IMR-90 (cell line): ENCODE measurements around the gene HRH3.

Experiments
- BHLHE40 ChIP-seq: fragments of 150-350 bp; IDR thresholded peaks from 2 replicates; pipeline ENCODE4 v1.6.1; 2016; ENCODE audit warnings: mild to moderate bottlenecking, low read depth, low read length
- CEBPB ChIP-seq: IDR thresholded peaks from 2 replicates; pipeline ENCODE4 v1.6.1; 2012; ENCODE audit warnings: low read depth, low read length, improper control_type of control experiment
- CHD1 ChIP-seq: IDR thresholded peaks from 2 replicates; pipeline ENCODE4 v1.6.1; 2012; ENCODE audit warnings: low read depth, low read length, improper control_type of control experiment
- FOS ChIP-seq: fragments of 150-350 bp; IDR thresholded peaks from 2 replicates; pipeline ENCODE4 v1.6.1; 2016; ENCODE audit warnings: low read depth, low read length
- MAFK ChIP-seq: IDR thresholded peaks from 2 replicates; pipeline ENCODE4 v1.6.1; 2012; ENCODE audit warnings: low read depth, low read length, improper control_type of control experiment
- NFE2L2 ChIP-seq: fragments of 150-350 bp; IDR thresholded peaks from 2 replicates; pipeline ENCODE4 v1.6.1; 2016; ENCODE audit warnings: low read depth, mild to moderate bottlenecking, low read length
- POLR2A ChIP-seq: IDR thresholded peaks from 2 replicates; pipeline ENCODE4 v1.6.1; 2012; ENCODE audit warnings: mild to moderate bottlenecking, low read depth, low read length
- RAD21 ChIP-seq: IDR thresholded peaks from 2 replicates; pipeline ENCODE4 v1.6.1; 2012; ENCODE audit warnings: low read length, improper control_type of control experiment
- RFX5 ChIP-seq: IDR thresholded peaks from 2 replicates; pipeline ENCODE4 v1.8.0; 2012; ENCODE audit warnings: low read depth, mild to moderate bottlenecking, low read length, moderate library complexity
- SMC3 ChIP-seq: fragments of 150-350 bp; IDR thresholded peaks from 2 replicates; pipeline ENCODE4 v1.6.1; 2016; ENCODE audit warnings: low read depth, mild to moderate bottlenecking, antibody characterized with exemption, low read length, moderate library complexity
- USF2 ChIP-seq: fragments of 150-350 bp; IDR thresholded peaks from 2 replicates; pipeline ENCODE4 v1.6.1; 2017; ENCODE audit warnings: mild to moderate bottlenecking, antibody characterized with exemption, low read length, low read depth
- TF ChIP-seq, protein P1 (sequence below): conservative IDR thresholded peaks from 2 replicates; pipeline ENCODE4 v1.5.1; 2012; ENCODE audit warnings: mild to moderate bottlenecking, low read depth, low read length, improper control_type of control experiment
- TF ChIP-seq, protein P2 (sequence below): fragments of 150-350 bp; IDR thresholded peaks from 2 replicates; pipeline ENCODE4 v1.6.1; 2016; ENCODE audit warnings: low read depth, mild to moderate bottlenecking, low read length, moderate library complexity, borderline replicate concordance

- TF ChIP-seq, protein P1, sequence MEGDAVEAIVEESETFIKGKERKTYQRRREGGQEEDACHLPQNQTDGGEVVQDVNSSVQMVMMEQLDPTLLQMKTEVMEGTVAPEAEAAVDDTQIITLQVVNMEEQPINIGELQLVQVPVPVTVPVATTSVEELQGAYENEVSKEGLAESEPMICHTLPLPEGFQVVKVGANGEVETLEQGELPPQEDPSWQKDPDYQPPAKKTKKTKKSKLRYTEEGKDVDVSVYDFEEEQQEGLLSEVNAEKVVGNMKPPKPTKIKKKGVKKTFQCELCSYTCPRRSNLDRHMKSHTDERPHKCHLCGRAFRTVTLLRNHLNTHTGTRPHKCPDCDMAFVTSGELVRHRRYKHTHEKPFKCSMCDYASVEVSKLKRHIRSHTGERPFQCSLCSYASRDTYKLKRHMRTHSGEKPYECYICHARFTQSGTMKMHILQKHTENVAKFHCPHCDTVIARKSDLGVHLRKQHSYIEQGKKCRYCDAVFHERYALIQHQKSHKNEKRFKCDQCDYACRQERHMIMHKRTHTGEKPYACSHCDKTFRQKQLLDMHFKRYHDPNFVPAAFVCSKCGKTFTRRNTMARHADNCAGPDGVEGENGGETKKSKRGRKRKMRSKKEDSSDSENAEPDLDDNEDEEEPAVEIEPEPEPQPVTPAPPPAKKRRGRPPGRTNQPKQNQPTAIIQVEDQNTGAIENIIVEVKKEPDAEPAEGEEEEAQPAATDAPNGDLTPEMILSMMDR = no peak
- TF ChIP-seq POLR2A = no peak
- no peak for TF ChIP-seq USF2
- no peak for TF ChIP-seq SMC3
- TF ChIP-seq MAFK = no peak
- TF ChIP-seq RAD21 = no peak
- TF ChIP-seq BHLHE40 = no peak
- no peak for TF ChIP-seq CEBPB
- no peak for TF ChIP-seq CHD1
- TF ChIP-seq NFE2L2 = no peak
- TF ChIP-seq RFX5 = no peak
- TF ChIP-seq, protein P2, sequence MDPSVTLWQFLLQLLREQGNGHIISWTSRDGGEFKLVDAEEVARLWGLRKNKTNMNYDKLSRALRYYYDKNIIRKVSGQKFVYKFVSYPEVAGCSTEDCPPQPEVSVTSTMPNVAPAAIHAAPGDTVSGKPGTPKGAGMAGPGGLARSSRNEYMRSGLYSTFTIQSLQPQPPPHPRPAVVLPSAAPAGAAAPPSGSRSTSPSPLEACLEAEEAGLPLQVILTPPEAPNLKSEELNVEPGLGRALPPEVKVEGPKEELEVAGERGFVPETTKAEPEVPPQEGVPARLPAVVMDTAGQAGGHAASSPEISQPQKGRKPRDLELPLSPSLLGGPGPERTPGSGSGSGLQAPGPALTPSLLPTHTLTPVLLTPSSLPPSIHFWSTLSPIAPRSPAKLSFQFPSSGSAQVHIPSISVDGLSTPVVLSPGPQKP = no peak
- no peak for TF ChIP-seq FOS
Measured at GRCh38 chr20:62229667-62230066, 9.6 kb upstream of the HRH3 start.
